Osteoblast (primary cell): ENCODE results near the gene ARIH1. TPM values are rescaled to one million over a fixed set of nuclear protein-coding genes. Genes with fewer than 3 reads are reported as not detected.

ENCODE experiments used
- DNase-seq: peaks from one replicate; pipeline ENCODE4 v3.0.0; 2011; ENCODE audit warnings: low spot score, mixed read lengths; ENCODE audit not compliant: insufficient read length; ENCODE audit errors: missing footprints
- H2AFZ ChIP-seq: 2 replicates; pipeline ENCODE4 v1.6.0; 2011; ENCODE audit warnings: mild to moderate bottlenecking, low read length
- H3K27ac ChIP-seq: 2 replicates; pipeline ENCODE4 v1.5.1; 2011; ENCODE audit warnings: mild to moderate bottlenecking, low read depth, low read length, moderate library complexity
- H3K27me3 ChIP-seq: 2 replicates; pipeline ENCODE4 v1.6.0; 2012; ENCODE audit warnings: mild to moderate bottlenecking, control low read depth, inconsistent platforms, low read length, moderate library complexity; ENCODE audit not compliant: insufficient read depth
- H3K36me3 ChIP-seq: 2 replicates; pipeline ENCODE4 v1.5.1; 2011; ENCODE audit warnings: mild to moderate bottlenecking, low read length, control low read depth, moderate library complexity; ENCODE audit not compliant: insufficient read depth
- H3K4me1 ChIP-seq: 2 replicates; pipeline ENCODE4 v1.5.1; 2011; ENCODE audit warnings: mild to moderate bottlenecking, low read length, control low read depth, moderate library complexity; ENCODE audit not compliant: insufficient read depth
- H3K4me2 ChIP-seq: 2 replicates; pipeline ENCODE4 v1.6.0; 2011; ENCODE audit warnings: mild to moderate bottlenecking, low read length; ENCODE audit not compliant: insufficient read depth
- H3K4me3 ChIP-seq: fragments of 200-600 bp; sonication (generic); 3 replicates; pipeline ENCODE4 v1.5.1; 2012; ENCODE audit warnings: mild to moderate bottlenecking, low read length, inconsistent platforms; ENCODE audit not compliant: insufficient read depth
- H3K79me2 ChIP-seq: 2 replicates; pipeline ENCODE4 v1.6.0; 2012; ENCODE audit warnings: mild to moderate bottlenecking, low read length, control low read depth, inconsistent platforms; ENCODE audit not compliant: insufficient read depth
- H3K9me3 ChIP-seq: 2 replicates; pipeline ENCODE4 v1.5.1; 2011; ENCODE audit warnings: low read depth, low read length, control low read depth
- H4K20me1 ChIP-seq: 2 replicates; pipeline ENCODE4 v1.6.0; 2012; ENCODE audit warnings: mild to moderate bottlenecking, low read length, control low read depth; ENCODE audit not compliant: insufficient read depth
- total RNA-seq: library from RNA; depleted of rRNA; stranded (reverse); fragments of >200 nt; gene quantifications from 2 replicates; pipeline ENCODE4 v1.2.3, GENCODE V29; 2012
- TF ChIP-seq, protein P1 (sequence below): IDR thresholded peaks from 2 replicates; pipeline ENCODE4 v1.5.1; 2011; ENCODE audit warnings: mild to moderate bottlenecking, low read depth, low read length, moderate library complexity; ENCODE audit errors: extremely low read depth

Gene ARIH1
- total RNA-seq, 1 donor = 32.6 TPM

- H3K4me2 ChIP-seq = no peak overlapping the region
- H4K20me1 ChIP-seq = peaks cover 4% of the 10 kb centered on the region
- no peak for DNase-seq
- H3K79me2 ChIP-seq = peaks cover 6% of the 10 kb centered on the region
- TF ChIP-seq, protein P1, sequence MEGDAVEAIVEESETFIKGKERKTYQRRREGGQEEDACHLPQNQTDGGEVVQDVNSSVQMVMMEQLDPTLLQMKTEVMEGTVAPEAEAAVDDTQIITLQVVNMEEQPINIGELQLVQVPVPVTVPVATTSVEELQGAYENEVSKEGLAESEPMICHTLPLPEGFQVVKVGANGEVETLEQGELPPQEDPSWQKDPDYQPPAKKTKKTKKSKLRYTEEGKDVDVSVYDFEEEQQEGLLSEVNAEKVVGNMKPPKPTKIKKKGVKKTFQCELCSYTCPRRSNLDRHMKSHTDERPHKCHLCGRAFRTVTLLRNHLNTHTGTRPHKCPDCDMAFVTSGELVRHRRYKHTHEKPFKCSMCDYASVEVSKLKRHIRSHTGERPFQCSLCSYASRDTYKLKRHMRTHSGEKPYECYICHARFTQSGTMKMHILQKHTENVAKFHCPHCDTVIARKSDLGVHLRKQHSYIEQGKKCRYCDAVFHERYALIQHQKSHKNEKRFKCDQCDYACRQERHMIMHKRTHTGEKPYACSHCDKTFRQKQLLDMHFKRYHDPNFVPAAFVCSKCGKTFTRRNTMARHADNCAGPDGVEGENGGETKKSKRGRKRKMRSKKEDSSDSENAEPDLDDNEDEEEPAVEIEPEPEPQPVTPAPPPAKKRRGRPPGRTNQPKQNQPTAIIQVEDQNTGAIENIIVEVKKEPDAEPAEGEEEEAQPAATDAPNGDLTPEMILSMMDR = peak; percentile 33
- H3K36me3 ChIP-seq = peaks cover 45% of the 10 kb centered on the region
- H3K4me3 ChIP-seq = no peak overlapping the region
- H3K4me1 ChIP-seq = peaks cover 13% of the 10 kb centered on the region
- H3K27me3 ChIP-seq = no peaks in the 10 kb centered on the region
- no peak overlapping the region for H3K27ac ChIP-seq
- no peak overlapping the region for H2AFZ ChIP-seq
- H3K9me3 ChIP-seq = no peaks in the 10 kb centered on the region
Observed at GRCh38 chr15:72585476-72586058, 111.4 kb downstream of the ARIH1 start.

DNA sequence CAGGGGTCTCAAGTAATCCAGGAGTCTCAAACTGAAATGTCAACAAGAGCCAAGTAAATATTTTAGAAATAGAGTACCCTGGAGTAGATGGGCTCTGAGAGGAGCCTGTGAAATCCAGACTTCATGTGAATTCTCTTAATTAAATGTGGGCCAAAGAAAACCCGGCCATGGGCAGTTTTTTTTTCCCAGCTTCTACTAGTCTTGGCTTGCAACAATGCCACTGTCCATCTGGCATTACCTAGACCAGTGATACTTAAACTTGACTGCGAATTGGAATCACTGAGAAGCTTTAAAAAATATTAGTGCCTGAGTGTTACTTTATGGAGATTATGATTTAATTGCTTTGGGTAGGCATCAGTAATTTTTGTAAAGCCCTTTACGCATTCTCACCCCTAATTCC, 114.0 kb downstream of the ARIH1 start:
- Histone ChIP-seq H3K36me3 (peaks cover 22% of the 10 kb centered on the region), H3K4me3 (no peak overlapping the region), H3K9me3 (no peaks in the 10 kb centered on the region), H3K79me2 (peaks cover 2% of the 10 kb centered on the region), H2AFZ (no peak overlapping the region), H3K4me2 (no peak overlapping the region), H3K27ac (no peak overlapping the region), H4K20me1 (peaks cover 4% of the 10 kb centered on the region), H3K27me3 (no peaks in the 10 kb centered on the region), H3K4me1 (peaks cover 27% of the 10 kb centered on the region)
- TF ChIP-seq, protein P1 = no peak
- no peak for DNase-seq

DNA sequence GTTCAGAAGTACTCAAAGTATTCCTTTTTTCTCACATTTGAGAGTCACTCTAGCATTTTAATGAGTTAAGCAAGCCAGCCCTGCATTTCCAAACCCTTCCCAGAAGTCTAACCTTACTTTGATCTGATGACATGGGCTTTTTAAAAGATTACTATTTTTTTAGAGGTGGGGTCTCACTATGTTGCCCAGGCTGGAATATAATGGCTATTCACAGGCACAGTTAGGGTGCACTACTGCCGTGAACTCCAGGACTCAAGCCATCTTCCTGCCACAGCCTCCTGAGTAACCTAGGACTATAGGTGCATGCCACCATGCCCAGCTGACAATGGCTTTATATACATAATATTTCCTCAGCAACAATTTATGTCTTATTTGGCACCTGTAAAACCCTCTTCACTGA, 116.3 kb downstream of the ARIH1 start:
- no peaks in the 10 kb centered on the region for H4K20me1 ChIP-seq
- peaks cover 20% of the 10 kb centered on the region for H3K4me1 ChIP-seq
- TF ChIP-seq, protein P1 = no peak
- peak overlapping the region; percentile 5 for H3K27ac ChIP-seq
- H2AFZ ChIP-seq = no peak overlapping the region
- H3K4me2 ChIP-seq = peak overlapping the region; percentile 39
- H3K9me3 ChIP-seq = no peaks in the 10 kb centered on the region
- H3K4me3 ChIP-seq = no peak overlapping the region
- no peaks in the 10 kb centered on the region for H3K79me2 ChIP-seq
- no peak for DNase-seq
- no peaks in the 10 kb centered on the region for H3K27me3 ChIP-seq
- H3K36me3 ChIP-seq = peaks cover 15% of the 10 kb centered on the region

- H4K20me1 ChIP-seq = no peaks in the 10 kb centered on the region
- peak overlapping the region; percentile 40 for H3K27ac ChIP-seq
- H3K36me3 ChIP-seq = peaks cover 9% of the 10 kb centered on the region
- peak overlapping the region; percentile 55 for H3K4me2 ChIP-seq
- H3K27me3 ChIP-seq = no peaks in the 10 kb centered on the region
- DNase-seq = peak; percentile 83
- H3K9me3 ChIP-seq = no peaks in the 10 kb centered on the region
- no peak overlapping the region for H3K4me3 ChIP-seq
- peaks cover 20% of the 10 kb centered on the region for H3K4me1 ChIP-seq
- TF ChIP-seq, protein P1 = no peak
- no peak overlapping the region for H2AFZ ChIP-seq
- no peaks in the 10 kb centered on the region for H3K79me2 ChIP-seq
Observed at GRCh38 chr15:72591361-72591760, 117.2 kb downstream of the ARIH1 start.
